Measurements from ENCODE around the gene FAAP24.

The FAAP24 gene

DNA sequence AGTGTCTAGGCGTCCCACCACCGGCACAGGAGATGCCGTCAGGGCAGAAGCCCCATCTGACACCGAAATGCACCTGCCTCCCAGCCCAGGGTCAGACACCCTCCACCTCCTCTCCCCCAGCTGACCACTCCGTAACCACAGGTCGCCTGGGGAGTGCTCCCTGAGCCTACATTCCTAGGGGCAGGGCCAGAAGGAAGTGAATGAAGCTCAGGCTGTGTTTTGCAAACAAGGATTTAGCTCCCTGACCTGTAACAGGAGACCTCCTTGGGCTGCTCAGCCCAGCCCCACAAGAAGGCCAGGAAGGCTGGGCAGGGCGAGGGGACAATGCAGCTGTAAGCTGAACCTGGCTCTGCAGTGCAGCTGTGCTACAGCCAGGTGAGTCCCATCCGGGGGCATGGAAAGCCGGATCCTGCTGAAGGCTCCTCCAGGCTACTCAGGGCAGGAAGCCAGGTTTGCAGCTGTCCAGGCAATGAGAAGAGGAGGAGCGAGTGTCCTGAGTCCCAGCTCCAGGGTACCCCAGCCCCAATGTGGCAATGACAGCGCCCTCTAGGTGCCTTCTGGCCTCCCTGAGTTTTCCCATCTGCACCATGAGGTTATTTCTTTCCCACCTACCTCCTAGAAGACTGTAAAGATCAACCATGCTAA is 50.6 kb downstream of the FAAP24 start (continued):
- no peak for TF ChIP-seq ZNF830 (tag by site-specific recombination; IDR thresholded peaks at IDR 0.05; ENCODE audit: low read depth)
- TF ChIP-seq, protein P1, sequence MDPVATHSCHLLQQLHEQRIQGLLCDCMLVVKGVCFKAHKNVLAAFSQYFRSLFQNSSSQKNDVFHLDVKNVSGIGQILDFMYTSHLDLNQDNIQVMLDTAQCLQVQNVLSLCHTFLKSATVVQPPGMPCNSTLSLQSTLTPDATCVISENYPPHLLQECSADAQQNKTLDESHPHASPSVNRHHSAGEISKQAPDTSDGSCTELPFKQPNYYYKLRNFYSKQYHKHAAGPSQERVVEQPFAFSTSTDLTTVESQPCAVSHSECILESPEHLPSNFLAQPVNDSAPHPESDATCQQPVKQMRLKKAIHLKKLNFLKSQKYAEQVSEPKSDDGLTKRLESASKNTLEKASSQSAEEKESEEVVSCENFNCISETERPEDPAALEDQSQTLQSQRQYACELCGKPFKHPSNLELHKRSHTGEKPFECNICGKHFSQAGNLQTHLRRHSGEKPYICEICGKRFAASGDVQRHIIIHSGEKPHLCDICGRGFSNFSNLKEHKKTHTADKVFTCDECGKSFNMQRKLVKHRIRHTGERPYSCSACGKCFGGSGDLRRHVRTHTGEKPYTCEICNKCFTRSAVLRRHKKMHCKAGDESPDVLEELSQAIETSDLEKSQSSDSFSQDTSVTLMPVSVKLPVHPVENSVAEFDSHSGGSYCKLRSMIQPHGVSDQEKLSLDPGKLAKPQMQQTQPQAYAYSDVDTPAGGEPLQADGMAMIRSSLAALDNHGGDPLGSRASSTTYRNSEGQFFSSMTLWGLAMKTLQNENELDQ (tag by site-specific recombination; IDR thresholded peaks at IDR 0.05; ENCODE audit: low read depth) = no peak

DNA sequence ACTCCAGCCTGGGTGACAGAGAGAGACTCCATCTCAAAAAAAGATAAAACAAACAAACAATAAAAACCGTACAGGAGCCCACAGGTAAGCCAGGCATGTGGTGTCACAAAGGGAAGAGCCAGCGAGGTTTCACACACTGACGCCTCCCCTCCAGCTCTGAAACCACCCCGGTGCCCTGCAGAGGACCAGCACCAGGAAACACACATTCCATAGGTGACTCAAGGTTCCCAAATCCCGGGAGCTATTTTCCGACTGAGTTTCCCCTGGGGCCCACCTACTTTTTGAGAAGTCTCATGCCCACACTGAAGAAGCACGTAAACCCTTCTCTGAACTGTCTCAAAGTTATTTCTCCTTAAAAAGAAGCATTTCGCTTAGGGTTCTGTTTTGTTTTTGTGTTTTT is 52.4 kb downstream of the FAAP24 start:
- Histone ChIP-seq H3K4me3 (ENCODE audit: low read depth, low read length) (no peak overlapping the region), H3K9me3 (ENCODE audit: control insufficient read depth, insufficient read depth, low read depth, low read length) (peaks cover 5% of the 10 kb centered on the region), H3K36me3 (ENCODE audit: control insufficient read depth in 2 of 2, insufficient read depth in 1 of 2, low read length in 2 of 2) (peaks cover 11 to 56% of the 10 kb centered on the region in 2 experiments), H3K4me1 (ENCODE audit: control insufficient read depth, insufficient read depth, low read length) (no peaks in the 10 kb centered on the region), H3K27ac (ENCODE audit: extremely low read depth, low read depth, low read length) (no peak overlapping the region)
- ChIA-PET POLR2A (interaction anchor here (0.5 to 2.7 kb wide), 2 partner anchors 8 to 21 kb away, joined by 4 to 10 read pairs; no protein-coding TSS in a partner anchor), CTCF (no interaction called here)
- TF ChIP-seq ZNF626 (tag by site-specific recombination; IDR thresholded peaks at IDR 0.05) = no peak
- TF ChIP-seq ZNF776 (tag by site-specific recombination; IDR thresholded peaks at IDR 0.05; ENCODE audit: borderline replicate concordance) = no peak
- TF ChIP-seq SP2 (tag by site-specific recombination; IDR thresholded peaks at IDR 0.05) = no peak
- TF ChIP-seq ZNF211 (tag by site-specific recombination; IDR thresholded peaks at IDR 0.05; ENCODE audit: low read depth) = no peak
- TF ChIP-seq ZNF114 (tag by site-specific recombination; IDR thresholded peaks at IDR 0.05) = no peak
- TF ChIP-seq, protein P2, sequence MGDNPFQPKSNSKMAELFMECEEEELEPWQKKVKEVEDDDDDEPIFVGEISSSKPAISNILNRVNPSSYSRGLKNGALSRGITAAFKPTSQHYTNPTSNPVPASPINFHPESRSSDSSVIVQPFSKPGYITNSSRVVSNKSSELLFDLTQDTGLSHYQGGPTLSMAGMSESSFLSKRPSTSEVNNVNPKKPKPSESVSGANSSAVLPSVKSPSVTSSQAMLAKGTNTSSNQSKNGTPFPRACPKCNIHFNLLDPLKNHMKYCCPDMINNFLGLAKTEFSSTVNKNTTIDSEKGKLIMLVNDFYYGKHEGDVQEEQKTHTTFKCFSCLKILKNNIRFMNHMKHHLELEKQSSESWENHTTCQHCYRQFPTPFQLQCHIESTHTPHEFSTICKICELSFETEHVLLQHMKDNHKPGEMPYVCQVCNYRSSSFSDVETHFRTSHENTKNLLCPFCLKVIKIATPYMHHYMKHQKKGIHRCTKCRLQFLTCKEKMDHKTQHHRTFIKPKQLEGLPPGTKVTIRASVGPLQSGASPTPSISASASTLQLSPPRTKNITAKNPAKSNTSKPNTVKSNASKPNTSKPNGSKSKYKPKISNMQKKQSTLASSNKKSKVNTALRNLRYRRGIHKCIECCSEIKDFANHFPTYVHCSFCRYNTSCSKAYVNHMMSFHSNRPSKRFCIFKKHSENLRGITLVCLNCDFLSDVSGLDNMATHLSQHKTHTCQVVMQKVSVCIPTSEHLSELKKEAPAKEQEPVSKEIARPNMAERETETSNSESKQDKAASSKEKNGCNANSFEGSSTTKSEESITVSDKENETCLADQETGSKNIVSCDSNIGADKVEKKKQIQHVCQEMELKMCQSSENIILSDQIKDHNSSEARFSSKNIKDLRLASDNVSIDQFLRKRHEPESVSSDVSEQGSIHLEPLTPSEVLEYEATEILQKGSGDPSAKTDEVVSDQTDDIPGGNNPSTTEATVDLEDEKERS (tag by site-specific recombination; IDR thresholded peaks at IDR 0.05) = no peak
- TF ChIP-seq EGR2 (tag by site-specific recombination; IDR thresholded peaks at IDR 0.05; ENCODE audit: low read depth) = no peak
- TF ChIP-seq ZNF530 (tag by site-specific recombination; IDR thresholded peaks at IDR 0.05; ENCODE audit: low read depth) = no peak
- TF ChIP-seq ZNF549 (tag by site-specific recombination; IDR thresholded peaks at IDR 0.05) = no peak
- TF ChIP-seq, protein P3, sequence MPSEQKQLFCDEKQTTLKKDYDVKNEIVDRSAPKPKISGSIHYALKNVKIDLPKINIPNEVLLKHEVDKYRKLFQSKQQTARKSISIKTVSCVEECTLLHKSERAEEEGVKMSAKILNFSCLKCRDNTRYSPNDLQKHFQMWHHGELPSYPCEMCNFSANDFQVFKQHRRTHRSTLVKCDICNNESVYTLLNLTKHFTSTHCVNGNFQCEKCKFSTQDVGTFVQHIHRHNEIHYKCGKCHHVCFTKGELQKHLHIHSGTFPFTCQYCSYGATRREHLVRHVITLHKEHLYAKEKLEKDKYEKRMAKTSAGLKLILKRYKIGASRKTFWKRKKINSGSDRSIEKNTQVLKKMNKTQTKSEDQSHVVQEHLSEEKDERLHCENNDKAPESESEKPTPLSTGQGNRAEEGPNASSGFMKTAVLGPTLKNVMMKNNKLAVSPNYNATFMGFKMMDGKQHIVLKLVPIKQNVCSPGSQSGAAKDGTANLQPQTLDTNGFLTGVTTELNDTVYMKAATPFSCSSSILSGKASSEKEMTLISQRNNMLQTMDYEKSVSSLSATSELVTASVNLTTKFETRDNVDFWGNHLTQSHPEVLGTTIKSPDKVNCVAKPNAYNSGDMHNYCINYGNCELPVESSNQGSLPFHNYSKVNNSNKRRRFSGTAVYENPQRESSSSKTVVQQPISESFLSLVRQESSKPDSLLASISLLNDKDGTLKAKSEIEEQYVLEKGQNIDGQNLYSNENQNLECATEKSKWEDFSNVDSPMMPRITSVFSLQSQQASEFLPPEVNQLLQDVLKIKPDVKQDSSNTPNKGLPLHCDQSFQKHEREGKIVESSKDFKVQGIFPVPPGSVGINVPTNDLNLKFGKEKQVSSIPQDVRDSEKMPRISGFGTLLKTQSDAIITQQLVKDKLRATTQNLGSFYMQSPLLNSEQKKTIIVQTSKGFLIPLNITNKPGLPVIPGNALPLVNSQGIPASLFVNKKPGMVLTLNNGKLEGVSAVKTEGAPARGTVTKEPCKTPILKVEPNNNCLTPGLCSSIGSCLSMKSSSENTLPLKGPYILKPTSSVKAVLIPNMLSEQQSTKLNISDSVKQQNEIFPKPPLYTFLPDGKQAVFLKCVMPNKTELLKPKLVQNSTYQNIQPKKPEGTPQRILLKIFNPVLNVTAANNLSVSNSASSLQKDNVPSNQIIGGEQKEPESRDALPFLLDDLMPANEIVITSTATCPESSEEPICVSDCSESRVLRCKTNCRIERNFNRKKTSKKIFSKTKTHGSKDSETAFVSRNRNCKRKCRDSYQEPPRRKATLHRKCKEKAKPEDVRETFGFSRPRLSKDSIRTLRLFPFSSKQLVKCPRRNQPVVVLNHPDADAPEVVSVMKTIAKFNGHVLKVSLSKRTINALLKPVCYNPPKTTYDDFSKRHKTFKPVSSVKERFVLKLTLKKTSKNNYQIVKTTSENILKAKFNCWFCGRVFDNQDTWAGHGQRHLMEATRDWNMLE (tag by site-specific recombination; conservative IDR thresholded peaks at IDR 0.05; ENCODE audit: low read depth) = no peak
- TF ChIP-seq, protein P4, sequence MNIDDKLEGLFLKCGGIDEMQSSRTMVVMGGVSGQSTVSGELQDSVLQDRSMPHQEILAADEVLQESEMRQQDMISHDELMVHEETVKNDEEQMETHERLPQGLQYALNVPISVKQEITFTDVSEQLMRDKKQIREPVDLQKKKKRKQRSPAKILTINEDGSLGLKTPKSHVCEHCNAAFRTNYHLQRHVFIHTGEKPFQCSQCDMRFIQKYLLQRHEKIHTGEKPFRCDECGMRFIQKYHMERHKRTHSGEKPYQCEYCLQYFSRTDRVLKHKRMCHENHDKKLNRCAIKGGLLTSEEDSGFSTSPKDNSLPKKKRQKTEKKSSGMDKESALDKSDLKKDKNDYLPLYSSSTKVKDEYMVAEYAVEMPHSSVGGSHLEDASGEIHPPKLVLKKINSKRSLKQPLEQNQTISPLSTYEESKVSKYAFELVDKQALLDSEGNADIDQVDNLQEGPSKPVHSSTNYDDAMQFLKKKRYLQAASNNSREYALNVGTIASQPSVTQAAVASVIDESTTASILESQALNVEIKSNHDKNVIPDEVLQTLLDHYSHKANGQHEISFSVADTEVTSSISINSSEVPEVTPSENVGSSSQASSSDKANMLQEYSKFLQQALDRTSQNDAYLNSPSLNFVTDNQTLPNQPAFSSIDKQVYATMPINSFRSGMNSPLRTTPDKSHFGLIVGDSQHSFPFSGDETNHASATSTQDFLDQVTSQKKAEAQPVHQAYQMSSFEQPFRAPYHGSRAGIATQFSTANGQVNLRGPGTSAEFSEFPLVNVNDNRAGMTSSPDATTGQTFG (tag by site-specific recombination; IDR thresholded peaks at IDR 0.05; ENCODE audit: borderline replicate concordance) = no peak
- TF ChIP-seq ZNF366 (tag by site-specific recombination; conservative IDR thresholded peaks at IDR 0.05) = no peak
- TF ChIP-seq, protein P5, sequence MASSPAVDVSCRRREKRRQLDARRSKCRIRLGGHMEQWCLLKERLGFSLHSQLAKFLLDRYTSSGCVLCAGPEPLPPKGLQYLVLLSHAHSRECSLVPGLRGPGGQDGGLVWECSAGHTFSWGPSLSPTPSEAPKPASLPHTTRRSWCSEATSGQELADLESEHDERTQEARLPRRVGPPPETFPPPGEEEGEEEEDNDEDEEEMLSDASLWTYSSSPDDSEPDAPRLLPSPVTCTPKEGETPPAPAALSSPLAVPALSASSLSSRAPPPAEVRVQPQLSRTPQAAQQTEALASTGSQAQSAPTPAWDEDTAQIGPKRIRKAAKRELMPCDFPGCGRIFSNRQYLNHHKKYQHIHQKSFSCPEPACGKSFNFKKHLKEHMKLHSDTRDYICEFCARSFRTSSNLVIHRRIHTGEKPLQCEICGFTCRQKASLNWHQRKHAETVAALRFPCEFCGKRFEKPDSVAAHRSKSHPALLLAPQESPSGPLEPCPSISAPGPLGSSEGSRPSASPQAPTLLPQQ (tag by site-specific recombination; IDR thresholded peaks at IDR 0.05) = no peak
- no peak for TF ChIP-seq ZNF792 (tag by site-specific recombination; IDR thresholded peaks at IDR 0.05)
- no peak for TF ChIP-seq BCL11A (tag by site-specific recombination; IDR thresholded peaks at IDR 0.05; ENCODE audit: low read depth)
- TF ChIP-seq KLF1 (tag by site-specific recombination; IDR thresholded peaks at IDR 0.05) = no peak

All from HEK293 (cell line).